WTC11 (cell line): ENCODE measurements around the gene PBX4. TPM values are rescaled to one million over a fixed set of nuclear protein-coding genes. Genes with fewer than 3 reads are reported as not detected.

Experiments
- ATAC-seq: fragments of 200-7000 bp; cut with Tn5 transposase; 2 replicates; pipeline ENCODE4 v1.10.0; 2021; ENCODE audit warnings: mild to moderate bottlenecking, moderate library complexity
- CTCF ChIA-PET: fragments of 300-600 bp; sonication (Branson Sonifier 250); formaldehyde crosslinking; loops from one replicate; lab custom pipeline; 2021; ENCODE audit warnings: antibody characterized with exemption; lab: Charles Lee
- POLR2A ChIA-PET: fragments of 350-600 bp; sonication (Branson Sonifier 250); formaldehyde crosslinking; loops from one replicate; lab custom pipeline; 2021; ENCODE audit warnings: antibody characterized with exemption; lab: Charles Lee
- DNase-seq: peaks from one replicate; pipeline ENCODE4 v3.0.0; 2021; ENCODE audit warnings: low spot score
- H3K27ac Mint-ChIP-seq: 2 replicates; pipeline ENCODE4 v1.8.0; 2021; ENCODE audit warnings: mixed read lengths
- H3K27me3 Mint-ChIP-seq: 2 replicates; pipeline ENCODE4 v1.8.0; 2021; ENCODE audit warnings: low read depth, mild to moderate bottlenecking, moderate library complexity, mixed read lengths
- H3K36me3 Mint-ChIP-seq: 2 replicates; pipeline ENCODE4 v1.8.0; 2021; ENCODE audit warnings: mixed read lengths
- H3K4me1 Mint-ChIP-seq: 2 replicates; pipeline ENCODE4 v1.8.0; 2022; ENCODE audit warnings: mixed read lengths
- H3K4me3 Mint-ChIP-seq: 2 replicates; pipeline ENCODE4 v1.8.0; 2021; ENCODE audit warnings: mild to moderate bottlenecking, moderate library complexity, mixed read lengths
- H3K9me3 Mint-ChIP-seq: 2 replicates; pipeline ENCODE4 v1.8.0; 2021; ENCODE audit warnings: mixed read lengths
- ATF1 ChIP-seq: sonication (generic); formaldehyde crosslinking; IDR thresholded peaks from 2 replicates; pipeline ENCODE4 v1.8.1; 2023; ENCODE audit warnings: mild to moderate bottlenecking, moderate library complexity, missing genetic modification reagents
- ELF4 ChIP-seq: sonication (generic); formaldehyde crosslinking; IDR thresholded peaks from 2 replicates; pipeline ENCODE4 v1.8.1; 2022; ENCODE audit warnings: low read depth, mild to moderate bottlenecking, moderate library complexity, missing genetic modification reagents
- GRHL2 ChIP-seq: fragments of 250-450 bp; sonication (Bioruptor Pico); IDR thresholded peaks from 2 replicates; pipeline ENCODE4 v1.8.0; 2022; ENCODE audit warnings: mild to moderate bottlenecking, moderate library complexity; ENCODE audit not compliant: insufficient replicate concordance, severe bottlenecking
- JAZF1 ChIP-seq: fragments of 250-450 bp; sonication (Bioruptor Pico); IDR thresholded peaks from 2 replicates; pipeline ENCODE4 v1.9.0; 2021; ENCODE audit warnings: moderate library complexity, mild to moderate bottlenecking, inconsistent platforms
- MXD4 ChIP-seq: fragments of 250-450 bp; sonication (Bioruptor Pico); IDR thresholded peaks from 2 replicates; pipeline ENCODE4 v1.8.0; 2021; ENCODE audit warnings: mild to moderate bottlenecking, moderate library complexity, borderline replicate concordance
- NFATC4 ChIP-seq: fragments of 250-450 bp; sonication (Bioruptor Pico); IDR thresholded peaks from 2 replicates; pipeline ENCODE4 v1.9.0; 2021; ENCODE audit warnings: mild to moderate bottlenecking
- RELA ChIP-seq: sonication (generic); formaldehyde crosslinking; IDR thresholded peaks from 2 replicates; pipeline ENCODE4 v1.8.1; 2022; ENCODE audit warnings: missing genetic modification reagents, mild to moderate bottlenecking, borderline replicate concordance
- SOX15 ChIP-seq: fragments of 250-450 bp; sonication (Bioruptor Pico); IDR thresholded peaks from 2 replicates; pipeline ENCODE4 v1.9.0; 2021; ENCODE audit warnings: mild to moderate bottlenecking
- SP1 ChIP-seq: sonication (generic); formaldehyde crosslinking; conservative IDR thresholded peaks from 2 replicates; pipeline ENCODE4 v1.8.1; 2022; ENCODE audit warnings: missing genetic modification reagents
- TEAD4 ChIP-seq: sonication (generic); formaldehyde crosslinking; IDR thresholded peaks from 2 replicates; pipeline ENCODE4 v1.8.0; 2022; ENCODE audit warnings: mild to moderate bottlenecking, missing genetic modification reagents
- ZNF317 ChIP-seq: sonication (generic); formaldehyde crosslinking; IDR thresholded peaks from 2 replicates; pipeline ENCODE4 v1.8.1; 2023; ENCODE audit warnings: low read depth, mild to moderate bottlenecking, moderate library complexity, missing genetic modification reagents, borderline replicate concordance
- total RNA-seq: library from RNA; stranded (reverse); gene quantifications from 3 replicates; pipeline ENCODE4 v1.2.3, GENCODE V29; 2021
- TF ChIP-seq, protein P1 (sequence below): sonication (generic); formaldehyde crosslinking; IDR thresholded peaks from 2 replicates; pipeline ENCODE4 v1.8.0; 2023; ENCODE audit warnings: missing genetic modification reagents, mild to moderate bottlenecking, borderline replicate concordance
- TF ChIP-seq, protein P2 (sequence below): fragments of 250-450 bp; sonication (Bioruptor Pico); IDR thresholded peaks from 2 replicates; pipeline ENCODE4 v1.9.0; 2021; ENCODE audit warnings: mild to moderate bottlenecking
- TF ChIP-seq, protein P3 (sequence below): sonication (generic); formaldehyde crosslinking; IDR thresholded peaks from 2 replicates; pipeline ENCODE4 v1.8.1; 2022; ENCODE audit warnings: missing genetic modification reagents, borderline replicate concordance
- TF ChIP-seq, protein P4 (sequence below): sonication (generic); formaldehyde crosslinking; IDR thresholded peaks from 2 replicates; pipeline ENCODE4 v1.8.1; 2023; ENCODE audit warnings: mild to moderate bottlenecking, missing genetic modification reagents
- TF ChIP-seq, protein P5 (sequence below): sonication (generic); formaldehyde crosslinking; IDR thresholded peaks from 2 replicates; pipeline ENCODE4 v1.8.1; 2023; ENCODE audit warnings: mild to moderate bottlenecking, moderate library complexity, missing genetic modification reagents
- TF ChIP-seq, protein P6 (sequence below): sonication (generic); formaldehyde crosslinking; IDR thresholded peaks from 2 replicates; pipeline ENCODE4 v1.8.1; 2023; ENCODE audit warnings: mild to moderate bottlenecking, missing genetic modification reagents

The PBX4 gene
- total RNA-seq, 1 experiment from 2014 or later = 3.2 TPM

DNA sequence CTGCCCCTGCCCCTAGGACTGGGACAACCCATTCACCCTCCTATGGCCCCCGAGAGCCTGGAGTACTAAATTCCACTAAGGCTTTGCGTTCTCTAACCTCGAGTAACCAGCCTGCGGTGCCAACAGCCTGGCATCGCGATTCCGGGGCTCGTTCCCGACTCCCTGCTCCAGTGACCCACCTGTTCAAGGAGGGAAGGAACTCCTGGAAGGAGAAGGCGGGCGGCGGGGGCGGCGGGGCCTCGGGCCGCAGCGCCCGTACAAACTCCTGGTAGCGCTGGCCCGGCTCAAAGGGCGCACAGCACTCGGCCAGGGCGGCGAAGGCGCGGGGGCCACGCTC, 18.7 kb upstream of the PBX4 start:
- TF ChIP-seq, protein P1, sequence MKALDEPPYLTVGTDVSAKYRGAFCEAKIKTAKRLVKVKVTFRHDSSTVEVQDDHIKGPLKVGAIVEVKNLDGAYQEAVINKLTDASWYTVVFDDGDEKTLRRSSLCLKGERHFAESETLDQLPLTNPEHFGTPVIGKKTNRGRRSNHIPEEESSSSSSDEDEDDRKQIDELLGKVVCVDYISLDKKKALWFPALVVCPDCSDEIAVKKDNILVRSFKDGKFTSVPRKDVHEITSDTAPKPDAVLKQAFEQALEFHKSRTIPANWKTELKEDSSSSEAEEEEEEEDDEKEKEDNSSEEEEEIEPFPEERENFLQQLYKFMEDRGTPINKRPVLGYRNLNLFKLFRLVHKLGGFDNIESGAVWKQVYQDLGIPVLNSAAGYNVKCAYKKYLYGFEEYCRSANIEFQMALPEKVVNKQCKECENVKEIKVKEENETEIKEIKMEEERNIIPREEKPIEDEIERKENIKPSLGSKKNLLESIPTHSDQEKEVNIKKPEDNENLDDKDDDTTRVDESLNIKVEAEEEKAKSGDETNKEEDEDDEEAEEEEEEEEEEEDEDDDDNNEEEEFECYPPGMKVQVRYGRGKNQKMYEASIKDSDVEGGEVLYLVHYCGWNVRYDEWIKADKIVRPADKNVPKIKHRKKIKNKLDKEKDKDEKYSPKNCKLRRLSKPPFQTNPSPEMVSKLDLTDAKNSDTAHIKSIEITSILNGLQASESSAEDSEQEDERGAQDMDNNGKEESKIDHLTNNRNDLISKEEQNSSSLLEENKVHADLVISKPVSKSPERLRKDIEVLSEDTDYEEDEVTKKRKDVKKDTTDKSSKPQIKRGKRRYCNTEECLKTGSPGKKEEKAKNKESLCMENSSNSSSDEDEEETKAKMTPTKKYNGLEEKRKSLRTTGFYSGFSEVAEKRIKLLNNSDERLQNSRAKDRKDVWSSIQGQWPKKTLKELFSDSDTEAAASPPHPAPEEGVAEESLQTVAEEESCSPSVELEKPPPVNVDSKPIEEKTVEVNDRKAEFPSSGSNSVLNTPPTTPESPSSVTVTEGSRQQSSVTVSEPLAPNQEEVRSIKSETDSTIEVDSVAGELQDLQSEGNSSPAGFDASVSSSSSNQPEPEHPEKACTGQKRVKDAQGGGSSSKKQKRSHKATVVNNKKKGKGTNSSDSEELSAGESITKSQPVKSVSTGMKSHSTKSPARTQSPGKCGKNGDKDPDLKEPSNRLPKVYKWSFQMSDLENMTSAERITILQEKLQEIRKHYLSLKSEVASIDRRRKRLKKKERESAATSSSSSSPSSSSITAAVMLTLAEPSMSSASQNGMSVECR (CRISPR knock-in tag) = 0 out of 2 replicates have a peak, but pooled peaks have one; percentile 8
- no peak for TF ChIP-seq ELF4 (CRISPR knock-in tag)
- ChIA-PET CTCF (interaction anchor here (0.6 to 1.6 kb wide), 7 partner anchors 9 to 121 kb away, joined by 3 to 10 read pairs (median 5); partner anchors contain the start of genes LPAR2 and NDUFA13), POLR2A (interaction anchor here (1.3 to 1.6 kb wide), 2 partner anchors 9 to 27 kb away, joined by 3 to 7 read pairs; partner anchors contain the start of gene LPAR2)
- H3K27me3 Mint-ChIP-seq = peaks cover 2% of the 10 kb centered on the region; the same call in 1 of the 2 replicates
- peaks cover 7% of the 10 kb centered on the region for H3K4me1 Mint-ChIP-seq
- DNase-seq (no peak), ATAC-seq (no peak)
- H3K27ac Mint-ChIP-seq = no peak overlapping the region
- H3K4me3 Mint-ChIP-seq = peak overlapping the region; percentile 35; the same call in 1 of the 2 replicates
- H3K36me3 Mint-ChIP-seq = peaks cover 19% of the 10 kb centered on the region
- no peaks in the 10 kb centered on the region for H3K9me3 Mint-ChIP-seq

DNA sequence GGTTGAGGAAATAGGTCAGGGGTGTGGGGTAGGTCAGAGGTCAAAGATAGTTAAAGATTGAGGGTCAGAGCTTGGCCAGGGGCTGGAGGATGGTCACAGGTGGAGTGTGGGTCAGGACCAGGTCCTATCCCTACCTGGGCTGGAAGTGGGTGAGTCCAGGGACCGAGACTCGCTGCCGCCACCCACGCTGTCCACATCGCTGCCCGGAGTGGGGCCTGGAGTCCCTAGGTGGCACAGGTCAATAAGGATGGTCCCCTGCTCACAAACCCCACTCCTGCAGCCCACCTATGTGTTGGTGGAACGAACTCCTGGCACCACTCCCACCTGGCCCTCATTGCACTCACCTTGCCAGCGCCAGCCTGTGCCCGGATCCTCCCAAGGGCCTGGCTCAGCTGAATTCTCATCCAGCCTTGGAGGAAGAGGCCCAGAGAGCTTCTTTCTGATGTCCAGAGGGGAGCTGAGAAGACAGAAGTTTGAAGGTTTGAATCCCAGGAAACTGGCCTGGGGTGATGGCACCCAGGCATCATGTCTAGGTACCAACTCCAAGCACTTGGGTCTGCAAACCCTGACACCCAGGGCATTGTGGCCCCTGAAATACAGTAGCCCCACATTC, 18.2 kb upstream of the PBX4 start:
- no peak for DNase-seq
- peaks cover 3% of the 10 kb centered on the region; the same call in 1 of the 2 replicates for H3K4me1 Mint-ChIP-seq
- H3K36me3 Mint-ChIP-seq = peaks cover 19% of the 10 kb centered on the region
- no peak for ATAC-seq
- CTCF ChIA-PET = interaction anchor here (0.6 to 1.6 kb wide), 4 partner anchors 9 to 82 kb away, joined by 4 to 10 read pairs (median 6); partner anchors contain the start of gene LPAR2
- POLR2A ChIA-PET = interaction anchor here (1.3 kb wide), 1 partner anchor 28 kb away, joined by 3 read pairs; no protein-coding TSS in a partner anchor
- peak overlapping the region; percentile 35; the same call in 1 of the 2 replicates for H3K4me3 Mint-ChIP-seq
- no peaks in the 10 kb centered on the region for H3K9me3 Mint-ChIP-seq
- peaks cover 2% of the 10 kb centered on the region; the same call in 1 of the 2 replicates for H3K27me3 Mint-ChIP-seq
- H3K27ac Mint-ChIP-seq = no peak overlapping the region
- TF ChIP-seq JAZF1 (CRISPR knock-in tag) (no peak), ZNF317 (no peak), NFATC4 (CRISPR knock-in tag) (no peak), RELA (CRISPR knock-in tag) (no peak), SOX15 (CRISPR knock-in tag) (no peak), ATF1 (CRISPR knock-in tag) (no peak), SP1 (CRISPR knock-in tag) (no peak), MXD4 (no peak), GRHL2 (CRISPR knock-in tag) (no peak), TEAD4 (no peak)
- TF ChIP-seq, protein P2, sequence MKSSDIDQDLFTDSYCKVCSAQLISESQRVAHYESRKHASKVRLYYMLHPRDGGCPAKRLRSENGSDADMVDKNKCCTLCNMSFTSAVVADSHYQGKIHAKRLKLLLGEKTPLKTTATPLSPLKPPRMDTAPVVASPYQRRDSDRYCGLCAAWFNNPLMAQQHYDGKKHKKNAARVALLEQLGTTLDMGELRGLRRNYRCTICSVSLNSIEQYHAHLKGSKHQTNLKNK (CRISPR knock-in tag) = no peak
- TF ChIP-seq, protein P3, sequence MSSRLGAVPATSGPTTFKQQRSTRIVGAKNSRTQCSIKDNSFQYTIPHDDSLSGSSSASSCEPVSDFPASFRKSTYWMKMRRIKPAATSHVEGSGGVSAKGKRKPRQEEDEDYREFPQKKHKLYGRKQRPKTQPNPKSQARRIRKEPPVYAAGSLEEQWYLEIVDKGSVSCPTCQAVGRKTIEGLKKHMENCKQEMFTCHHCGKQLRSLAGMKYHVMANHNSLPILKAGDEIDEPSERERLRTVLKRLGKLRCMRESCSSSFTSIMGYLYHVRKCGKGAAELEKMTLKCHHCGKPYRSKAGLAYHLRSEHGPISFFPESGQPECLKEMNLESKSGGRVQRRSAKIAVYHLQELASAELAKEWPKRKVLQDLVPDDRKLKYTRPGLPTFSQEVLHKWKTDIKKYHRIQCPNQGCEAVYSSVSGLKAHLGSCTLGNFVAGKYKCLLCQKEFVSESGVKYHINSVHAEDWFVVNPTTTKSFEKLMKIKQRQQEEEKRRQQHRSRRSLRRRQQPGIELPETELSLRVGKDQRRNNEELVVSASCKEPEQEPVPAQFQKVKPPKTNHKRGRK = no peak
- TF ChIP-seq, protein P4, sequence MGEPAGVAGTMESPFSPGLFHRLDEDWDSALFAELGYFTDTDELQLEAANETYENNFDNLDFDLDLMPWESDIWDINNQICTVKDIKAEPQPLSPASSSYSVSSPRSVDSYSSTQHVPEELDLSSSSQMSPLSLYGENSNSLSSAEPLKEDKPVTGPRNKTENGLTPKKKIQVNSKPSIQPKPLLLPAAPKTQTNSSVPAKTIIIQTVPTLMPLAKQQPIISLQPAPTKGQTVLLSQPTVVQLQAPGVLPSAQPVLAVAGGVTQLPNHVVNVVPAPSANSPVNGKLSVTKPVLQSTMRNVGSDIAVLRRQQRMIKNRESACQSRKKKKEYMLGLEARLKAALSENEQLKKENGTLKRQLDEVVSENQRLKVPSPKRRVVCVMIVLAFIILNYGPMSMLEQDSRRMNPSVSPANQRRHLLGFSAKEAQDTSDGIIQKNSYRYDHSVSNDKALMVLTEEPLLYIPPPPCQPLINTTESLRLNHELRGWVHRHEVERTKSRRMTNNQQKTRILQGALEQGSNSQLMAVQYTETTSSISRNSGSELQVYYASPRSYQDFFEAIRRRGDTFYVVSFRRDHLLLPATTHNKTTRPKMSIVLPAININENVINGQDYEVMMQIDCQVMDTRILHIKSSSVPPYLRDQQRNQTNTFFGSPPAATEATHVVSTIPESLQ (CRISPR knock-in tag) = no peak
- TF ChIP-seq, protein P5, sequence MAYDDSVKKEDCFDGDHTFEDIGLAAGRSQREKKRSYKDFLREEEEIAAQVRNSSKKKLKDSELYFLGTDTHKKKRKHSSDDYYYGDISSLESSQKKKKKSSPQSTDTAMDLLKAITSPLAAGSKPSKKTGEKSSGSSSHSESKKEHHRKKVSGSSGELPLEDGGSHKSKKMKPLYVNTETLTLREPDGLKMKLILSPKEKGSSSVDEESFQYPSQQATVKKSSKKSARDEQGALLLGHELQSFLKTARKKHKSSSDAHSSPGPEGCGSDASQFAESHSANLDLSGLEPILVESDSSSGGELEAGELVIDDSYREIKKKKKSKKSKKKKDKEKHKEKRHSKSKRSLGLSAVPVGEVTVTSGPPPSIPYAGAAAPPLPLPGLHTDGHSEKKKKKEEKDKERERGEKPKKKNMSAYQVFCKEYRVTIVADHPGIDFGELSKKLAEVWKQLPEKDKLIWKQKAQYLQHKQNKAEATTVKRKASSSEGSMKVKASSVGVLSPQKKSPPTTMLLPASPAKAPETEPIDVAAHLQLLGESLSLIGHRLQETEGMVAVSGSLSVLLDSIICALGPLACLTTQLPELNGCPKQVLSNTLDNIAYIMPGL (CRISPR knock-in tag) = no peak
- TF ChIP-seq, protein P6, sequence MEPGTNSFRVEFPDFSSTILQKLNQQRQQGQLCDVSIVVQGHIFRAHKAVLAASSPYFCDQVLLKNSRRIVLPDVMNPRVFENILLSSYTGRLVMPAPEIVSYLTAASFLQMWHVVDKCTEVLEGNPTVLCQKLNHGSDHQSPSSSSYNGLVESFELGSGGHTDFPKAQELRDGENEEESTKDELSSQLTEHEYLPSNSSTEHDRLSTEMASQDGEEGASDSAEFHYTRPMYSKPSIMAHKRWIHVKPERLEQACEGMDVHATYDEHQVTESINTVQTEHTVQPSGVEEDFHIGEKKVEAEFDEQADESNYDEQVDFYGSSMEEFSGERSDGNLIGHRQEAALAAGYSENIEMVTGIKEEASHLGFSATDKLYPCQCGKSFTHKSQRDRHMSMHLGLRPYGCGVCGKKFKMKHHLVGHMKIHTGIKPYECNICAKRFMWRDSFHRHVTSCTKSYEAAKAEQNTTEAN (CRISPR knock-in tag) = no peak
